Type B pancreatic cell (in vitro differentiated cells): ENCODE results near the gene REPS2. TPM values are rescaled to one million over a fixed set of nuclear protein-coding genes. Genes with fewer than 3 reads are reported as not detected.

Experiments
- DNase-seq: peaks from one replicate; pipeline ENCODE4 v3.0.0; 2021; ENCODE audit warnings: mixed read lengths; ENCODE audit not compliant: unreplicated experiment; ENCODE audit errors: extremely low spot score
- H3K27ac Mint-ChIP-seq: 2 replicates; pipeline ENCODE4 v1.8.0; 2021; ENCODE audit warnings: mild to moderate bottlenecking, mixed read lengths
- H3K27me3 Mint-ChIP-seq: 2 replicates; pipeline ENCODE4 v1.8.0; 2021; ENCODE audit warnings: mixed read lengths
- H3K36me3 Mint-ChIP-seq: 2 replicates; pipeline ENCODE4 v1.8.0; 2021; ENCODE audit warnings: mixed read lengths
- H3K4me1 Mint-ChIP-seq: one replicate; pipeline ENCODE4 v1.8.0; 2021; ENCODE audit warnings: mixed read lengths; ENCODE audit not compliant: unreplicated experiment
- H3K4me3 Mint-ChIP-seq: 2 replicates; pipeline ENCODE4 v1.8.0; 2021; ENCODE audit warnings: mild to moderate bottlenecking, mixed read lengths
- H3K9me3 Mint-ChIP-seq: 2 replicates; pipeline ENCODE4 v1.8.0; 2021; ENCODE audit warnings: mixed read lengths
- CTCF ChIP-seq: fragments of 200-600 bp; sonication (generic); conservative IDR thresholded peaks from 2 replicates; pipeline ENCODE4 v1.5.0; 2021; ENCODE audit warnings: antibody characterized with exemption, mild to moderate bottlenecking
- total RNA-seq: library from RNA; stranded (reverse); gene quantifications from 2 replicates; pipeline ENCODE4 v1.2.1, GENCODE V29; 2021; ENCODE audit warnings: low replicate concordance

The REPS2 gene
- total RNA-seq, 1 donor from 2014 or later = 1.6 TPM

GRCh38 chrX:17056868-17057608 is 110.6 kb downstream of the REPS2 start:
- Mint-ChIP-seq H3K27me3 (peaks cover 2% of the 10 kb centered on the region), H3K36me3 (no peaks in the 10 kb centered on the region), H3K9me3 (no peaks in the 10 kb centered on the region), H3K4me3 (no peak overlapping the region), H3K27ac (no peak overlapping the region), H3K4me1 (no peaks in the 10 kb centered on the region)
- no peak for DNase-seq
- no peak for TF ChIP-seq CTCF

GRCh38 chrX:17062065-17062464 is 115.6 kb downstream of the REPS2 start:
- Mint-ChIP-seq H3K27me3 (peaks cover 2% of the 10 kb centered on the region), H3K4me1 (no peaks in the 10 kb centered on the region), H3K9me3 (no peaks in the 10 kb centered on the region), H3K4me3 (no peak overlapping the region), H3K36me3 (no peaks in the 10 kb centered on the region), H3K27ac (no peak overlapping the region)
- no peak for TF ChIP-seq CTCF
- DNase-seq = no peak

- no peaks in the 10 kb centered on the region for H3K4me1 Mint-ChIP-seq
- H3K27me3 Mint-ChIP-seq = peaks cover 2% of the 10 kb centered on the region
- no peak overlapping the region for H3K4me3 Mint-ChIP-seq
- H3K27ac Mint-ChIP-seq = no peak overlapping the region
- peak; percentile 61 for TF ChIP-seq CTCF
- H3K9me3 Mint-ChIP-seq = no peaks in the 10 kb centered on the region
- no peak for DNase-seq
- no peaks in the 10 kb centered on the region for H3K36me3 Mint-ChIP-seq
Observed at GRCh38 chrX:17065100-17065499, 118.6 kb downstream of the REPS2 start.

GRCh38 chrX:17067534-17067933 is 121.1 kb downstream of the REPS2 start:
- Mint-ChIP-seq H3K36me3 (no peaks in the 10 kb centered on the region), H3K27me3 (peaks cover 3% of the 10 kb centered on the region), H3K4me3 (no peak overlapping the region), H3K4me1 (no peaks in the 10 kb centered on the region), H3K9me3 (no peaks in the 10 kb centered on the region), H3K27ac (no peak overlapping the region)
- TF ChIP-seq CTCF = no peak
- no peak for DNase-seq

- no peak overlapping the region for H3K4me3 Mint-ChIP-seq
- no peaks in the 10 kb centered on the region for H3K36me3 Mint-ChIP-seq
- no peak for DNase-seq
- no peaks in the 10 kb centered on the region for H3K9me3 Mint-ChIP-seq
- no peaks in the 10 kb centered on the region for H3K4me1 Mint-ChIP-seq
- TF ChIP-seq CTCF = no peak
- H3K27me3 Mint-ChIP-seq = peaks cover 8% of the 10 kb centered on the region
- no peak overlapping the region for H3K27ac Mint-ChIP-seq
Observed at GRCh38 chrX:17072301-17072700, 125.8 kb downstream of the REPS2 start.
